ENCODE results near the gene PLEKHG7.
"Not testable (repeated sequence)": the region's sequence is repeated elsewhere in the genome, so short reads cannot be mapped to it uniquely, and the experiment has no call there.

Gene PLEKHG7, protein sequence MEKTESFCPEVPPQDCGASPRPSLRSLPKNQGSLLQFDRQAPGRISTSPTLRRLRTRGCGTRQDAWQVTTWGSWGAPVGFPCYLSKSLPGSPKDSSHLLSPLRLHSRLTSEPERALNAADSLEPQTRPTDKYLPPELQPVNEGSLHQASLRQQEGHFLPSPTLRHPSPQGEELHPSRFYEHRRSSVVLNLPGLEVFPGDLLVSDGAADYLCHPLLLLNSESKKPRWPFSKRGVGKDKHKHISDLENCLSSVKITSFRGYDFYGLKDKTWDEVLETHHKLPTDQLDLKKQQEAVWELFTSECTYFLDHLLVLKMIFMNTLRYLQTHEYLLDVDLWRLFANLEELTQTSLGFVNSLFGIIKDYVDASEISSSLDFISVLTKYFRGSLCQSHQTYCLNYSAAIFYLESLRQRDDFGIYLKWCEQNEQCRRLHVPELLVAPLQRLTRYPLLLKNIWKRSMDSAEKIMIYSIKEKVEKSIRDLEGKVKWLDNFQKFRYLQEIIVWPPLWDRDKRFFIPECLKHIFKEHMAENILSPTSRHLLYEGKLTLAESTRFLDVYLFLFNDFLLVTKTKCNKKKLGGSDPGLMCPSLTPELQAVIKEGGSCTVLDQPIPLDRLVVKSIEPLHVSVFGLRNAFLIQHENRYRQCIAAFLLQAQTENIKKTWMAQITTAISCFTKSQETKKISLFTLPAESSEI

GRCh38 chr12:92702754-92703679 lies at the start of gene PLEKHG7:
PLEKHG7 (plus strand) TSS chr12:92702989; CDS start chr12:92706632, 3,643 bp downstream.
- no peak for DNase-seq (ENCODE audit: low spot score)

DNA sequence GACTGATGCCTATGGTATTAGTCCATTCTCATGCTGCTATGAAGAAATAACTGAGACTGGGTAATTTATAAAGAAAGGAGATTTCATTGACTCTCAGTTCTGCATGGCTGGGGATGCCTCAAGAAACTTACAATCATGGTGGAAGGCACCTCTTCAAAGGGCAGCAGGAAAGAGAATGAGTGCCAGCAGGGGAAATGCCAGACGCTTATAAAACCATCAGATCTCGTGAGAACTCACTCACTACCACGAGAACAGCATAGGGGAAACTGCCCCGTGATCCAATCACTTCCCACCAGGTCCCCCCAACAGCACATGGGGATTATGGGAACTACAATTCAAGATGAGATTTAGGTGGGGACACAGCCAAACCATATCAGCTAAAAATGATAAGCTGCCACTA lies 48.5 kb upstream of the PLEKHG7 start:
- not testable (repeated sequence) for DNase-seq (ENCODE audit: low spot score)

DNA sequence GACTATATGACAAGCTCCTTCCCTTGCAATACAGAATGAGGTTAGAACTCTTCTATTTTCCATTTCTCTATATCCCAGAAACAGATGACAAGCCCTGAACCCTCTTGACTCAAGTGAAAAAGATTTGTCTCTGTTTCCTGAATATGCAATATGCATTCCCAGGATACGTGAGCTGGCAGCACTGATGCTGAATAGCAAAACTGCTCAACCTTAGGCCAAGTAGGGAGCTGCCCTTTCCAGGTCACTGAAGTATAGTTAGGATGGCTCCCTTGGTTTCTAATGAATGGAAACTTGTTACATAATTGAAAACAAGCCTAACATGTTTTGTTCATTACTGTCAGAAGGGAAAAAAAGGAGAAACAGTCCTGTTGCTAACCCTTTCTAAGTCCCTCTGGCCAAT lies 47.9 kb upstream of the PLEKHG7 start:
- no peak for DNase-seq (ENCODE audit: low spot score)

DNA sequence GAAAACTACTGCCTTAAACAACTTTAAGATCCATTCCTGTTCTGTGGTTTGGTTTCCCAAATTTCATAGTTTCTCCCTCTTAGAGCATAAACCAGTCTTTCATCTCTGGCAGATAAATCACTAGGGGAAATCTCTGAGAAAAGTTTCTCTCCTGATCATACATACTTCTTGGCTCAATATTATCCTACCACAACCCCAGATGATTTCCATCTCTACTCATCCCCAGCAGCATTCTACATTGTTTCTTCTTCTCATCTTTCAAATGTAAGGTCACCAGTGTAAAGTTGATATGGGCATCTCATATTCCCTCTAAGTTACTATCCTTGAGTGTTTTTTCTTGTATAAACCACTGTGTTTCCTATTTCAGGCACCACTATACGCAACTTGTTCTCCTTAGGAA lies 45.9 kb upstream of the PLEKHG7 start:
- DNase-seq (ENCODE audit: low spot score) = no peak

- DNase-seq (ENCODE audit: low spot score) = no peak
Measured at GRCh38 chr12:92657770-92658169, 45.0 kb upstream of the PLEKHG7 start.

DNA sequence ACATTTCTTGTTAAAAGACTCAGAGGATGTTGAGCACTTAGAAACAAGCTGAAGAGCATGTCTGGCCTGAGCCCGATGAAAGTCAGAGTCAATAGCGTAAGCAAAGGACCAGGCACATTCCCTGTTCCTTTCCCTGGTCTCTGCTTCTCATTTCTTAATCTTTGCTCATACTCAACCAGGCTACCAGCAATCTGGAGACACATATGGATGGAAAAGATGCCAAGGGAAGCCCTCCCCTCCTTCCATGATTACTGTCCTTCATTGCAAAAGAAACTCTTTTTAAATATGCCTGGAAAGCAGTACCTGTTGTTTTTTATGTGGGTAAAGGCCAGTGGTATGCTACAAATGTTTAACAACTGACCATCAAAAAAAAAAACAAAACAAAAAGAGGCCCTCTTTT lies 44.2 kb upstream of the PLEKHG7 start:
- no peak for DNase-seq (ENCODE audit: low spot score)

DNA sequence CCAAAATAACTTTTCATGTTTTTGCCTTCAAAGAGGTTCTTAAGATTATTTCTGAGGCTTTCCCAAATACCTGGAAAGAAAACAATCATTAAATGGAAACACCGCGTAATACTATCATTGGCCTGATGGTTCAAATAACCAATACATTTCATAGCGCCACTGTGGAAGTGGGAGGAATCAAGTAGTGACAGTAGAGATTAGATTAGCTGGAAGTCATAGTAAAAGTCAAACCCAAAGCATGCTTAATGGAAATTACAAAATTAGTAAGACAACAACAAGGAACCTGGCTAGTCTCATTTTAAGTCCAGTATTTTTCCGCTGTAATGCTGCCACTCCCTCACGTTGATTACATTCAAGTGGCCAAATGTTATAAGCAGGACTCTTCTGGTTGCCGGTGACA lies 41.5 kb upstream of the PLEKHG7 start:
- no peak for DNase-seq (ENCODE audit: low spot score)

- no peak for DNase-seq (ENCODE audit: low spot score)
Measured at GRCh38 chr12:92665496-92665895, 37.3 kb upstream of the PLEKHG7 start.

GRCh38 chr12:92668739-92669138 lies 34.0 kb upstream of the PLEKHG7 start:
- no peak for DNase-seq (ENCODE audit: low spot score)

GRCh38 chr12:92671524-92671923 lies 31.3 kb upstream of the PLEKHG7 start:
- DNase-seq (ENCODE audit: low spot score) = not testable (repeated sequence)

DNA sequence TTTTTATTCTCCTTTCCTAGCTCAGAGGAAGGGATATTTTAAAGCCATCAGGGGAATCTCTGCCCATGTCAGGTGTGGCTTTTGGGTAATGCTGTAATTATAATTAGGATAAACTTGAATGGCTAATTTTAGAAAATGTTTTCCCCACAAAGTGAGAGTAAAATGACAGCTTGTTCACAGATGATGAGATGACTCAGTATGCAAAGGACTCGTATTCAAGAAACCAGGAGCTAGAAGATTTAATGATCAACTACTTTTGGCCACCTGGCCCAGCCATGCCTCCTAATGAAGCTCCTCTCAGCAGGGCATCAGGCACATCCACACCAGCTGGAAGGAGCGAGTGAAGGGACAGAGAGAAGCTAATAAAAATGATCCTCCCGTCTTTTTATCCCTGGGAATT lies 29.0 kb upstream of the PLEKHG7 start:
- DNase-seq (ENCODE audit: low spot score) = no peak

DNA sequence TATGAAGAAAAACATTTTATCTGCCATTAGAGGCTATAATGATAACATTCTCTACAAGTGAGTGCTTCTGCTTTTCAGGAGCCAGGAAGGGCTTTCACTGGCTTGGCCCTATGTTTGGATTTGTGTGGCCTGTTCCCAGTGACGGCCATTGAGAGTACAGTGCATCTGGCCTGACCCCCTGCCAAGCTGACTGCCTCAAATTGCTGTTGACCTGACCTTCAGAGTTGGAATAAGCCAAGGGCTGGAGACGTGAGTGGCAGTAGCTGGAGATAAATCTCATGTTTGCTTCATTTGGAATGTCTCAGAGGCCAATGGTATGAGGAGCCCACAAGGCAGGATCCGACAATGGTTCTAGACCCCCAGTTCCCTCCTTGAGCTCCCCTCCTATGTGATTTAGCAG lies 28.3 kb upstream of the PLEKHG7 start:
- DNase-seq (ENCODE audit: low spot score) = no peak

GRCh38 chr12:92675092-92675865 lies 27.5 kb upstream of the PLEKHG7 start:
- no peak for DNase-seq (ENCODE audit: low spot score)

- DNase-seq (ENCODE audit: low spot score) = no peak
Measured at GRCh38 chr12:92676710-92677109, 26.1 kb upstream of the PLEKHG7 start.

DNA sequence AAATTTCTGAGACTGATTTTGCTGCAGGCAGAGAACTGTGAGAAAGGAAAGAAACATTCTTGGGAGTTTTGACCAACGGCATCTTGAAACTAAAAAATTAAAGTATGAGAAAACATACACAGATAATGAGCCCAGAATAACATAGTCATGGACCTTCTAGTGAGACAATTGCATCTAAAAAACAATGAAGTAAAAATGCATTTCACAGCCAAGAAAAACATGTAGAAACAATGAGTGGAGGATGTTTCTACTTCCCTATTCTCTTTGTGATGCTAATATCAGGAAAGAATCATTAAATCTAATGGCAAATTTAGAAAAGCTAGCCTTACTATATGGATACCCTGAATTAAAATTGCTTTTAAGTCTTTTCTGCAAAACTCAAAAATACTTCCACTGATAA lies 12.2 kb upstream of the PLEKHG7 start:
- DNase-seq (ENCODE audit: low spot score) = no peak

GRCh38 chr12:92695056-92695455 lies 7.7 kb upstream of the PLEKHG7 start:
- DNase-seq (ENCODE audit: low spot score) = no peak

DNA sequence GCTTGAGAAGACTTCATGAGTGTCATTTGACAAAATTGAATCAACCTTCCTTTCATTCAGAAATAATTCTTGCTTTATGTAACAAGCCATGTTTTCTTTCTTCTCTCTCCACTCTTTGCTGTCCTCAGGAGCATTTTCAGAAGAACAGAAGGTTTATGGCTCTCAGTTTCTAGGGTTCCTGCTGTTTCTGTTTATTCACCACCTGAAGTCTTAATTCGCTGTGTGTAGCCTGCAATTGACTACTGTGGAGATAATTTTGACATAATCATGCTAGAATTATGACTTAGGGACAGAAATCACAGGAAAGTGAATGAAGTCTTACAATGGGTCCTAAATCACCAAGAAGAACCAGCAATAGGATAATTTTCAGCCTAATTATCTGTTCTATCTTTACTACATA lies 7.2 kb upstream of the PLEKHG7 start:
- DNase-seq (ENCODE audit: low spot score) = no peak

- DNase-seq (ENCODE audit: low spot score) = no peak
Measured at GRCh38 chr12:92696216-92696615, 6.6 kb upstream of the PLEKHG7 start.

DNA sequence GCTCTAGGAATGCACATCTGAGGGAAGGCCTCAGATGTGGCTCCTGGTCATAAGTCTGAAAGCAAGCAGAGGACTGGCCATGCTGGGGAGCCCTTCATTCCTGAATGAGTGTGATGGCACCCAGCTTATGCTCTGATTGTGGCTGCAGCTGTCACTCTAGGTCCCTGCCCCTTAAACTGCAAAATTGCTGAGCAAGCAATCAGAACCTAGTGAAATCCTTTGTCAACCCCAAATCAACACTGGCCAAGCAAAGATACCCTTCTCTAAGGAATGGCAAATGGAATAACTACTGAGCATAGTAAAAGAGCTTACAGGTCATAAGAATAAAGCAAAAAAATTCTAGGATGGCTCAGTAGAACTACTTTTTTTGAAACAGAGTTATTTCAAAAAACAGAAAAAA lies 4.3 kb upstream of the PLEKHG7 start:
- DNase-seq (ENCODE audit: low spot score) = no peak

DNA sequence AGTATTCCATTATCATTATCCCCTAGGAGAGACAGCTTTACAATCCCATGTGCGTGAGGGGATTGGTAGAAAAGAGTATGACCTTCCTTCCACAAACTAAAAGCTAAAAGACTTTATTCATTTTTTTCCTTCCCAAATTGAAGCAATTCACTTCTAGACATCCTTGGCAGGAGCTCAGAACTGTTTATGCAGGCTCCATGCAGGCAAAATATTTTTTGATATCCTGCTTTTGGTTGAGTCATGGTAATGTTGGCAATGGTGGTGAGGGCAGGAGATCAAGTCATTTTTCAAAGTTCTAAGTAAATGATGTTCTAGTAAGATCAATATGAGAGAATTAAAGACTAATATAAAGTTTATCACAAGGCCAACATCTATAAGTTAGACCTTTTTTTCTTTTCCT lies 1.3 kb upstream of the PLEKHG7 start:
- DNase-seq (ENCODE audit: low spot score) = no peak

- DNase-seq (ENCODE audit: low spot score) = no peak
Measured at GRCh38 chr12:92703786-92704185, 997 bp downstream of the PLEKHG7 start.

- no peak for DNase-seq (ENCODE audit: low spot score)
Measured at GRCh38 chr12:92706594-92706993, 3.8 kb downstream of the PLEKHG7 start.

Data from CD4-positive, alpha-beta T cell treated with Interleukin-15 for 4 hours (primary cell).